KMS-11 (cell line): Measurements from ENCODE around the gene FBXW10B.

Source experiments
- H2AFZ ChIP-seq: fragments of 200-600 bp; sonication (generic); 2 replicates; pipeline ENCODE4 v1.6.1; 2016; ENCODE audit warnings: antibody characterized with exemption, mixed run types, low read depth
- H3K27ac ChIP-seq: fragments of 200-600 bp; sonication (generic); 2 replicates; pipeline ENCODE4 v1.6.1; 2016; ENCODE audit warnings: mild to moderate bottlenecking, mixed run types
- H3K27me3 ChIP-seq: fragments of 200-600 bp; sonication (generic); 2 replicates; pipeline ENCODE4 v1.6.1; 2017; ENCODE audit warnings: mild to moderate bottlenecking, low read depth, mixed run types, moderate library complexity; ENCODE audit not compliant: insufficient read depth
- H3K36me3 ChIP-seq: fragments of 200-600 bp; sonication (generic); 2 replicates; pipeline ENCODE4 v1.6.1; 2017; ENCODE audit warnings: mild to moderate bottlenecking, mixed run types; ENCODE audit not compliant: insufficient read depth
- H3K4me1 ChIP-seq: fragments of 200-600 bp; sonication (generic); 2 replicates; pipeline ENCODE4 v1.6.1; 2016; ENCODE audit warnings: mild to moderate bottlenecking, low read depth, mixed run types; ENCODE audit not compliant: poor library complexity, severe bottlenecking
- H3K4me2 ChIP-seq: fragments of 200-600 bp; sonication (generic); 2 replicates; pipeline ENCODE4 v1.7.0; 2016; ENCODE audit warnings: mild to moderate bottlenecking, mixed run types
- H3K4me3 ChIP-seq: fragments of 200-600 bp; sonication (generic); IDR thresholded peaks from 2 replicates; pipeline ENCODE4 v1.6.1; 2017; ENCODE audit warnings: low read depth, low read length, mixed read lengths; ENCODE audit not compliant: insufficient read depth
- H3K79me2 ChIP-seq: fragments of 200-600 bp; sonication (generic); 2 replicates; pipeline ENCODE4 v1.6.1; 2016; ENCODE audit warnings: low read depth, mixed run types; ENCODE audit not compliant: insufficient read depth
- H3K9ac ChIP-seq: fragments of 200-600 bp; sonication (generic); 2 replicates; pipeline ENCODE4 v1.6.1; 2016; ENCODE audit warnings: mild to moderate bottlenecking, mixed run types
- H4K20me1 ChIP-seq: fragments of 200-600 bp; sonication (generic); 2 replicates; pipeline ENCODE4 v1.6.1; 2016; ENCODE audit warnings: mild to moderate bottlenecking, mixed run types; ENCODE audit not compliant: insufficient read depth
- CTCF ChIP-seq: fragments of 200-600 bp; sonication (generic); conservative IDR thresholded peaks from 2 replicates; pipeline ENCODE4 v1.6.1; 2017; ENCODE audit warnings: low read depth, mild to moderate bottlenecking, antibody characterized with exemption, low read length, moderate library complexity, mixed read lengths

The FBXW10B gene

GRCh38 chr17:15660077-15660476 is 40.6 kb upstream of the FBXW10B start:
- Histone ChIP-seq H3K27me3 (no peaks in the 10 kb centered on the region), H3K4me3 (no peak overlapping the region), H2AFZ (no peak overlapping the region), H3K4me2 (no peak overlapping the region), H3K9ac (no peak overlapping the region), H3K36me3 (no peaks in the 10 kb centered on the region), H3K4me1 (no peaks in the 10 kb centered on the region), H3K27ac (no peak overlapping the region), H4K20me1 (no peaks in the 10 kb centered on the region), H3K79me2 (no peaks in the 10 kb centered on the region)
- no peak for TF ChIP-seq CTCF

GRCh38 chr17:15659663-15660062 is 40.2 kb upstream of the FBXW10B start:
- Histone ChIP-seq H3K36me3 (no peaks in the 10 kb centered on the region), H3K27me3 (no peaks in the 10 kb centered on the region), H3K4me3 (no peak overlapping the region), H3K4me2 (no peak overlapping the region), H3K9ac (no peak overlapping the region), H3K4me1 (no peaks in the 10 kb centered on the region), H4K20me1 (no peaks in the 10 kb centered on the region), H2AFZ (no peak overlapping the region), H3K27ac (no peak overlapping the region), H3K79me2 (no peaks in the 10 kb centered on the region)
- no peak for TF ChIP-seq CTCF

GRCh38 chr17:15659236-15659635 is 39.7 kb upstream of the FBXW10B start:
- no peak overlapping the region for H2AFZ ChIP-seq
- no peak overlapping the region for H3K4me3 ChIP-seq
- H3K79me2 ChIP-seq, result no peaks in the 10 kb centered on the region
- H3K27ac ChIP-seq, result no peak overlapping the region
- no peaks in the 10 kb centered on the region for H3K4me1 ChIP-seq
- H3K36me3 ChIP-seq, result no peaks in the 10 kb centered on the region
- TF ChIP-seq CTCF, result no peak
- H3K27me3 ChIP-seq, result no peaks in the 10 kb centered on the region
- no peak overlapping the region for H3K4me2 ChIP-seq
- no peak overlapping the region for H3K9ac ChIP-seq
- no peaks in the 10 kb centered on the region for H4K20me1 ChIP-seq

GRCh38 chr17:15658296-15658695 is 38.8 kb upstream of the FBXW10B start:
- Histone ChIP-seq H3K79me2 (no peaks in the 10 kb centered on the region), H3K4me3 (no peak overlapping the region), H3K4me1 (no peaks in the 10 kb centered on the region), H4K20me1 (no peaks in the 10 kb centered on the region), H3K4me2 (no peak overlapping the region), H3K27ac (no peak overlapping the region), H2AFZ (no peak overlapping the region), H3K9ac (no peak overlapping the region), H3K27me3 (no peaks in the 10 kb centered on the region), H3K36me3 (no peaks in the 10 kb centered on the region)
- no peak for TF ChIP-seq CTCF

GRCh38 chr17:15657868-15658267 is 38.4 kb upstream of the FBXW10B start:
- no peaks in the 10 kb centered on the region for H3K36me3 ChIP-seq
- H3K4me2 ChIP-seq, result no peak overlapping the region
- no peak for TF ChIP-seq CTCF
- H4K20me1 ChIP-seq, result no peaks in the 10 kb centered on the region
- H3K9ac ChIP-seq, result no peak overlapping the region
- H3K27me3 ChIP-seq, result no peaks in the 10 kb centered on the region
- H3K4me3 ChIP-seq, result no peak overlapping the region
- no peak overlapping the region for H2AFZ ChIP-seq
- no peaks in the 10 kb centered on the region for H3K4me1 ChIP-seq
- H3K27ac ChIP-seq, result no peak overlapping the region
- no peaks in the 10 kb centered on the region for H3K79me2 ChIP-seq
